ENCODE data around the gene SLC39A11.

DNA sequence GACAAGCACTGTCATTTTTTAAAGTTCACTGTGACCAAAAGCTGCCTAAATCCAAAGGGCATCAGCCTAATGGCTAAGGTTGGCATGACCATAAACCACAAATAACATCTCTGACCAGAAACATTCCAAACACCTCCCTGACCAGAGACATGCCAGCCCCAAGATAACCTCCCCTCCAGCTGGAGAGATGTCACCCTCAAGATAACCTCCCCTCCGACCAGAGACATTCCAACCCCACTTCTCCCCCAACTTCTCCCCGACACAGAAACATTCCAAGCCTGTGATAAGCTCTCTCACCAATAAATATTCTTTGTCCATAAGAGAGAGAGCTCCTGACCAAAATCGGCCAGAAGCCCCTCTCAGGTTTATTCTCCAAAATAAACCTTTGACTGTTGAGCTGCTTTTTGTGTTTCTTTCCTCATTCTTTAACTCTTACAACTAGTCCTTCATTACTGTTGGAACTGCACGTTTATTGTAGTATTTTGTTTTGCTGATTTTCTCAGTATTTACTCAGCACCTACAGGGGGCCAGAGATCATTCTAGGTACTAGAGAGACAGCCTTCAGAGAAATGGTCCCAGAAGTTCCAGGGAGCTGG is 325.6 kb downstream of the SLC39A11 start:
- TF ChIP-seq, protein P1, sequence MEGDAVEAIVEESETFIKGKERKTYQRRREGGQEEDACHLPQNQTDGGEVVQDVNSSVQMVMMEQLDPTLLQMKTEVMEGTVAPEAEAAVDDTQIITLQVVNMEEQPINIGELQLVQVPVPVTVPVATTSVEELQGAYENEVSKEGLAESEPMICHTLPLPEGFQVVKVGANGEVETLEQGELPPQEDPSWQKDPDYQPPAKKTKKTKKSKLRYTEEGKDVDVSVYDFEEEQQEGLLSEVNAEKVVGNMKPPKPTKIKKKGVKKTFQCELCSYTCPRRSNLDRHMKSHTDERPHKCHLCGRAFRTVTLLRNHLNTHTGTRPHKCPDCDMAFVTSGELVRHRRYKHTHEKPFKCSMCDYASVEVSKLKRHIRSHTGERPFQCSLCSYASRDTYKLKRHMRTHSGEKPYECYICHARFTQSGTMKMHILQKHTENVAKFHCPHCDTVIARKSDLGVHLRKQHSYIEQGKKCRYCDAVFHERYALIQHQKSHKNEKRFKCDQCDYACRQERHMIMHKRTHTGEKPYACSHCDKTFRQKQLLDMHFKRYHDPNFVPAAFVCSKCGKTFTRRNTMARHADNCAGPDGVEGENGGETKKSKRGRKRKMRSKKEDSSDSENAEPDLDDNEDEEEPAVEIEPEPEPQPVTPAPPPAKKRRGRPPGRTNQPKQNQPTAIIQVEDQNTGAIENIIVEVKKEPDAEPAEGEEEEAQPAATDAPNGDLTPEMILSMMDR (conservative IDR thresholded peaks at IDR 0.05; ENCODE audit: low read length) = no peak
- no peak for TF ChIP-seq EZH2phosphoT487 (IDR thresholded peaks at IDR 0.05; ENCODE audit: borderline replicate concordance, low read depth, low read length)

Data from OCI-LY7 (cell line).